Body of pancreas (tissue), 4 donors: ENCODE data around the gene SIT1. TPM values are rescaled to one million over a fixed set of nuclear protein-coding genes. Genes with fewer than 3 reads are reported as not detected.

Experiments used
- ATAC-seq: fragments of 150-250 bp; one replicate; pipeline ENCODE4 v1.9.1; 2016
- DNase-seq, 4 donors: peaks; one replicate each; pipeline ENCODE4 v3.0.0-alpha.2; 2019
- H3K27ac ChIP-seq, 4 donors: fragments of 200-600 bp; sonication (generic); 1 replicate in 3 of 4; 2 replicates in 1 of 4; pipeline versions ENCODE4 v1.5.1 to v1.6.1; 2016 to 2019; ENCODE audit warnings: mild to moderate bottlenecking in 1 of 4, mixed read lengths in 1 of 4, moderate library complexity in 1 of 4
- H3K27me3 ChIP-seq, 2 donors: fragments of 200-600 bp; sonication (generic); one replicate each; pipeline ENCODE4 v1.6.0; 2016; ENCODE audit warnings: mild to moderate bottlenecking in 1 of 2
- H3K36me3 ChIP-seq, 2 donors: fragments of 200-600 bp; sonication (generic); replicated peaks in 1 of 2; 2 replicates each; pipeline ENCODE4 v1.5.1; 2016; ENCODE audit warnings: low read depth in 2 of 2; ENCODE audit not compliant: insufficient read depth in 1 of 2
- H3K4me1 ChIP-seq: fragments of 200-600 bp; sonication (generic); one replicate; pipeline ENCODE4 v1.6.0; 2016
- H3K4me3 ChIP-seq, 2 donors: fragments of 200-600 bp; sonication (generic); 1 replicate in 1 of 2; 2 replicates in 1 of 2; pipeline ENCODE4 v1.5.1; 2016 to 2019
- H3K9me3 ChIP-seq, 3 donors: fragments of 200-600 bp; sonication (generic); 1 replicate in 2 of 3; 2 replicates in 1 of 3; pipeline ENCODE4 v1.5.1; 2016
- CTCF ChIP-seq, 7 experiments: fragments of 450-650 bp in 4 of 7; fragments of 200-600 bp in 3 of 7; sonication (generic) in 3 of 7; IDR thresholded peaks; one replicate each; pipeline ENCODE4 v1.5.1; 2016 to 2019; ENCODE audit warnings: antibody characterized with exemption in 7 of 7
- POLR2A ChIP-seq, 3 donors: fragments of 450-650 bp; IDR thresholded peaks; one replicate each; pipeline ENCODE4 v1.6.1; 2016; ENCODE audit warnings: antibody characterized with exemption in 3 of 3, mild to moderate bottlenecking in 2 of 3
- WGBS, 2 donors: methylation state at CpG; one replicate each; pipeline ENCODE4 v1.1.5; 2017; 5-methylcytosine and 5-hydroxymethylcytosine counted together
- intact Hi-C: fragments of 100-400 bp; cut with DNase I; formaldehyde crosslinking; loops from one replicate; pipeline ENCODE4 v1.15.1; 2023
- total RNA-seq, 2 donors: library from RNA; depleted of rRNA; stranded (reverse); fragments of >200 nt; gene quantifications; one replicate each; pipeline ENCODE4 v1.1.0, GENCODE V29; 2016

Gene SIT1
- total RNA-seq, 2 donors from 2014 or later = 0.26 TPM; not detected in 1

GRCh38 chr9:35656831-35657545, 6.3 kb upstream of the SIT1 start:
- DNase-seq (no peak), ATAC-seq (peak; percentile 12)
- intact Hi-C loops = no loop called here
- peaks cover 42% of the 10 kb centered on the region for H3K4me1 ChIP-seq
- peak overlapping the region; percentile 90 to 99 (median 96) for H3K27ac ChIP-seq
- no peaks in the 10 kb centered on the region for H3K27me3 ChIP-seq
- 26% methylated on average over 25 of the region's 25 CpGs for WGBS, 2 donors
- H3K4me3 ChIP-seq = no peak overlapping the region
- H3K9me3 ChIP-seq = no peaks in the 10 kb centered on the region
- TF ChIP-seq POLR2A (IDR thresholded peaks at IDR 0.05) (no peak), CTCF (IDR thresholded peaks at IDR 0.05) (no peak)
- no peaks in the 10 kb centered on the region for H3K36me3 ChIP-seq

GRCh38 chr9:35656348-35656747, 5.6 kb upstream of the SIT1 start:
- ATAC-seq = no peak
- Histone ChIP-seq H3K27me3 (no peaks in the 10 kb centered on the region), H3K9me3 (no peaks in the 10 kb centered on the region), H3K27ac (no peak overlapping the region), H3K4me1 (peaks cover 42% of the 10 kb centered on the region), H3K4me3 (no peak overlapping the region), H3K36me3 (no peaks in the 10 kb centered on the region)
- no peak for DNase-seq
- 83 to 88% methylated on average over 12 to 17 of the region's 17 CpGs for WGBS, 2 donors
- intact Hi-C loops = no loop called here
- no peak for TF ChIP-seq CTCF (IDR thresholded peaks at IDR 0.05)
- TF ChIP-seq POLR2A (IDR thresholded peaks at IDR 0.05) = no peak

GRCh38 chr9:35653611-35654010, 2.9 kb upstream of the SIT1 start:
- no peaks in the 10 kb centered on the region for H3K36me3 ChIP-seq
- no peaks in the 10 kb centered on the region for H3K9me3 ChIP-seq
- H3K4me1 ChIP-seq = peaks cover 17% of the 10 kb centered on the region
- 92 to 100% methylated on average over 1 to 2 of the region's 2 CpGs for WGBS, 2 donors
- ATAC-seq = no peak
- no peak for DNase-seq
- H3K4me3 ChIP-seq = no peak overlapping the region
- intact Hi-C loops = loop anchor here (5.0 kb wide), 1 partner anchor 79 kb away; the partner anchor contains the start of genes CREB3 and TLN1
- H3K27me3 ChIP-seq = no peaks in the 10 kb centered on the region
- no peak overlapping the region for H3K27ac ChIP-seq
- no peak for TF ChIP-seq POLR2A (IDR thresholded peaks at IDR 0.05)
- TF ChIP-seq CTCF (IDR thresholded peaks at IDR 0.05) = no peak

- peak in 1 of 4 donors; percentile 11 for DNase-seq
- H3K9me3 ChIP-seq = no peaks in the 10 kb centered on the region
- H3K27ac ChIP-seq = peak overlapping the region in 1 of 4 donors; percentile 56
- intact Hi-C loops = loop anchor here (5.0 kb wide), 1 partner anchor 79 kb away; the partner anchor contains the start of genes CREB3 and TLN1
- peaks cover 17% of the 10 kb centered on the region for H3K4me1 ChIP-seq
- no peaks in the 10 kb centered on the region for H3K36me3 ChIP-seq
- H3K4me3 ChIP-seq = no peak overlapping the region
- H3K27me3 ChIP-seq = no peaks in the 10 kb centered on the region
- 84 to 89% methylated on average over 8 of the region's 8 CpGs for WGBS, 2 donors
- TF ChIP-seq POLR2A (IDR thresholded peaks at IDR 0.05) (no peak), CTCF (IDR thresholded peaks at IDR 0.05) (no peak)
- ATAC-seq = no peak
Measured at GRCh38 chr9:35652829-35653209, 2.1 kb upstream of the SIT1 start.
